C4-2B (cell line): ENCODE data around the gene N4BP3.

Experiments
- ZFX ChIP-seq: fragments of 450-650 bp; IDR thresholded peaks from 2 replicates; pipeline ENCODE4 v1.6.1; 2017
- TF ChIP-seq, protein P1 (sequence below): fragments of 450-650 bp; conservative IDR thresholded peaks from 2 replicates; pipeline ENCODE4 v1.5.1; 2017; ENCODE audit warnings: mild to moderate bottlenecking

DNA sequence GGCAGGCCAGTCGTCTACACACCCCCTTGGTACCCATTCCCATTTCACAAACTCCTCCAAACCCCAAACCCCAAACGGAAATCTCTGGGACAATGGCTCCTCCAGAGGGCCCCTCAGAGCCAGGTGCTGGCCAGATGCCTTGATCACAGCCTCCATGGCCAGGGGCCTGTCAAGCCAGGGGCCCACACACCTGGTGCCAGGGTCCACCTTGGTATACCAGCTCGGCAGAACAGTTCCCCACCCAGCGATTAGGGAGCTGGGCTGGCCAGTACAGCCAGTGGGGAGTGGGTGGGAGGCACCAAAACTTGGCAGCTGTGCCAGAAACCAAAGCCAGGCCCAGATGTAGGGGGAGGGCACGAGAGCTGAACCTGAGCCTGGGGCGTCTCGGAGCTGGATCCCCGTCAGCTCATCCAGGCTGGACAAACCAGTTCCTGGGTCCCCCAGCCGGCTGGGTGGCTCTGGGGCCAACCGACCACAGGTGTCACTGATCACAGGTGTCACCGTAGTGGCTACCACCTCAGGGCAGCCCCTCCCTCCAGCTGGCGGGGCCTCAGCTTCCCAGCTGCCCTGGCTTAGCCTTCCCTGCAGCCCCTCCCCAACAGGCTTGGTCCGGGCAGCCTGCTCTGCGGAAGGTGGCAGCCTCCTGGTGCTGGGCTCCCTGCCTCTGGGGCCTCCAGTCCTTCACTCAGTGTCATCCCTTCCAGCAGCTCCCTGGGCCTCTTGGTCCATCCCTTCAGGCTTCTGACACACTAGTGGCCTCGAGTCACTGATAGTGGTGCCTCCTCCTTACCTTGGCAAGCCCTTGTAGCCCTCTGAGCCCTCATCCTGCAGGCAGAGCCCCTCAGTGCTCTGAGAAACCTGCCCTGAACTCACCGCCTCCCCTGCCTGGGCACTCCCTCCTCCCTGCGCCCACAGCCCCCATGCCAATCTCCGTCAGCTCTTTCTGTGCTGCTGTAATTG lies 10.9 kb downstream of the N4BP3 start:
- TF ChIP-seq, protein P1, sequence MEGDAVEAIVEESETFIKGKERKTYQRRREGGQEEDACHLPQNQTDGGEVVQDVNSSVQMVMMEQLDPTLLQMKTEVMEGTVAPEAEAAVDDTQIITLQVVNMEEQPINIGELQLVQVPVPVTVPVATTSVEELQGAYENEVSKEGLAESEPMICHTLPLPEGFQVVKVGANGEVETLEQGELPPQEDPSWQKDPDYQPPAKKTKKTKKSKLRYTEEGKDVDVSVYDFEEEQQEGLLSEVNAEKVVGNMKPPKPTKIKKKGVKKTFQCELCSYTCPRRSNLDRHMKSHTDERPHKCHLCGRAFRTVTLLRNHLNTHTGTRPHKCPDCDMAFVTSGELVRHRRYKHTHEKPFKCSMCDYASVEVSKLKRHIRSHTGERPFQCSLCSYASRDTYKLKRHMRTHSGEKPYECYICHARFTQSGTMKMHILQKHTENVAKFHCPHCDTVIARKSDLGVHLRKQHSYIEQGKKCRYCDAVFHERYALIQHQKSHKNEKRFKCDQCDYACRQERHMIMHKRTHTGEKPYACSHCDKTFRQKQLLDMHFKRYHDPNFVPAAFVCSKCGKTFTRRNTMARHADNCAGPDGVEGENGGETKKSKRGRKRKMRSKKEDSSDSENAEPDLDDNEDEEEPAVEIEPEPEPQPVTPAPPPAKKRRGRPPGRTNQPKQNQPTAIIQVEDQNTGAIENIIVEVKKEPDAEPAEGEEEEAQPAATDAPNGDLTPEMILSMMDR = no peak
- no peak for TF ChIP-seq ZFX
